H1 (cell line): ENCODE results near the gene CD53. TPM values are rescaled to one million over a fixed set of nuclear protein-coding genes. Genes with fewer than 3 reads are reported as not detected.

ENCODE experiments used
- CTCF ChIA-PET: fragments of 300-600 bp; sonication (Branson Sonifier 250); formaldehyde crosslinking; loops from one replicate; lab custom pipeline; 2021; ENCODE audit not compliant: partially characterized antibody; lab: Charles Lee
- POLR2A ChIA-PET: fragments of 300-600 bp; sonication (Branson Sonifier 250); formaldehyde crosslinking; loops from one replicate; lab custom pipeline; 2021; ENCODE audit warnings: inconsistent platforms; ENCODE audit not compliant: partially characterized antibody; lab: Charles Lee
- DNase-seq, 2 experiments: peaks; one replicate each; pipeline versions ENCODE4 v3.0.0 to v3.0.0-alpha.2; 2010 to 2022; ENCODE audit warnings: low spot score in 2 of 2, low read depth in 1 of 2, mixed read lengths in 1 of 2
- FAIRE-seq: peaks from 2 replicates; lab custom pipeline; 2011; peaks lifted over from hg19 to GRCh38; lab: Jason Lieb, UNC
- H2AFZ ChIP-seq: 2 replicates; pipeline ENCODE4 v1.8.1; 2012; ENCODE audit warnings: low read length, inconsistent platforms
- H2AK5ac ChIP-seq: 2 replicates; pipeline ENCODE4 v1.6.1; 2013; ENCODE audit warnings: low read depth, low read length
- H2BK120ac ChIP-seq: replicated peaks from 2 replicates; pipeline ENCODE3; 2013; ENCODE audit warnings: low read depth, low read length, inconsistent platforms
- H2BK12ac ChIP-seq: 2 replicates; pipeline ENCODE4 v1.6.1; 2013; ENCODE audit warnings: low read depth, low read length
- H2BK15ac ChIP-seq: 2 replicates; pipeline ENCODE4 v1.6.1; 2013; ENCODE audit warnings: low read length
- H2BK20ac ChIP-seq: 2 replicates; pipeline ENCODE4 v1.6.1; 2013; ENCODE audit warnings: low read length
- H2BK5ac ChIP-seq: 2 replicates; pipeline ENCODE4 v1.6.1; 2013; ENCODE audit warnings: low read depth, low read length
- H3K14ac ChIP-seq: 2 replicates; pipeline ENCODE4 v1.6.1; 2013; ENCODE audit warnings: inconsistent platforms; ENCODE audit not compliant: insufficient read length
- H3K18ac ChIP-seq: 2 replicates; pipeline ENCODE4 v1.6.1; 2013; ENCODE audit warnings: low read length; ENCODE audit errors: extremely low read depth
- H3K23ac ChIP-seq: 2 replicates; pipeline ENCODE4 v1.6.1; 2013; ENCODE audit warnings: inconsistent platforms; ENCODE audit not compliant: insufficient read length
- H3K23me2 ChIP-seq: 2 replicates; pipeline ENCODE4 v1.6.1; 2013; ENCODE audit warnings: low read depth, low read length
- H3K27ac ChIP-seq: 2 replicates; pipeline ENCODE4 v1.6.1; 2011; ENCODE audit warnings: low read depth, low read length, inconsistent platforms
- H3K27me3 ChIP-seq, 4 experiments: replicated peaks in 1 of 4; 1 replicate in 1 of 4; 2 replicates in 3 of 4; pipeline versions ENCODE4 v1.6.1 to v1.8.1; 2011 to 2013; ENCODE audit warnings: low read length in 3 of 4, mild to moderate bottlenecking in 3 of 4, inconsistent platforms in 2 of 4, mixed read lengths in 2 of 4, moderate library complexity in 1 of 4; ENCODE audit not compliant: control insufficient read depth in 3 of 4, insufficient read depth in 3 of 4; ENCODE audit errors: extremely low read depth in 1 of 4
- H3K36me3 ChIP-seq, 4 experiments: 2 replicates each; pipeline versions ENCODE4 v1.6.1 to v1.8.1; 2011 to 2013; ENCODE audit warnings: mild to moderate bottlenecking in 4 of 4, low read length in 3 of 4, moderate library complexity in 2 of 4, control low read depth in 1 of 4, inconsistent platforms in 1 of 4; ENCODE audit not compliant: insufficient read depth in 4 of 4, control insufficient read depth in 2 of 4
- H3K4ac ChIP-seq: replicated peaks from 2 replicates; pipeline ENCODE3; 2013; ENCODE audit warnings: low read length, low read depth, mixed read lengths, inconsistent platforms; ENCODE audit not compliant: insufficient read length
- H3K4me1 ChIP-seq, 4 experiments: replicated peaks in 1 of 4; 1 replicate in 1 of 4; 2 replicates in 3 of 4; pipeline versions ENCODE4 v1.6.1 to v1.8.1; 2011 to 2013; ENCODE audit warnings: low read length in 3 of 4, inconsistent platforms in 2 of 4, mixed read lengths in 1 of 4; ENCODE audit not compliant: insufficient read depth in 4 of 4, control insufficient read depth in 3 of 4
- H3K4me2 ChIP-seq, 2 experiments: 2 replicates each; pipeline versions ENCODE4 v1.6.1 to v1.8.1; 2011 to 2013; ENCODE audit warnings: low read depth in 2 of 2, low read length in 2 of 2, control low read depth in 1 of 2, inconsistent platforms in 1 of 2, mild to moderate bottlenecking in 1 of 2; ENCODE audit not compliant: insufficient read depth in 1 of 2
- H3K4me3 ChIP-seq, 4 experiments: fragments of 200-600, 300-600 bp in 1 of 4; sonication (generic), shearing (Covaris generic), sonication (Bioruptor Twin) in 1 of 4; 2 replicates each; pipeline versions ENCODE4 v1.5.1 to v1.8.1; 2011 to 2016; ENCODE audit warnings: low read length in 4 of 4, low read depth in 3 of 4, control low read depth in 2 of 4, inconsistent platforms in 2 of 4, mild to moderate bottlenecking in 2 of 4, mixed read lengths in 1 of 4, moderate library complexity in 1 of 4; ENCODE audit not compliant: insufficient read depth in 2 of 4; ENCODE audit errors: extremely low read depth in 1 of 4
- H3K56ac ChIP-seq: replicated peaks from 2 replicates; pipeline ENCODE3; 2013; ENCODE audit warnings: low read depth, mild to moderate bottlenecking, mixed read lengths, low read length, inconsistent platforms; ENCODE audit not compliant: insufficient read length
- H3K79me1 ChIP-seq: 2 replicates; pipeline ENCODE4 v1.6.1; 2013; ENCODE audit warnings: low read depth, low read length, control low read depth
- H3K79me2 ChIP-seq, 2 experiments: 2 replicates each; pipeline versions ENCODE4 v1.6.1 to v1.8.1; 2012 to 2013; ENCODE audit warnings: low read length in 2 of 2, mild to moderate bottlenecking in 2 of 2, inconsistent platforms in 1 of 2; ENCODE audit not compliant: insufficient read depth in 2 of 2, control insufficient read depth in 1 of 2
- H3K9ac ChIP-seq, 4 experiments: replicated peaks in 1 of 4; 1 replicate in 1 of 4; 2 replicates in 3 of 4; pipeline versions ENCODE4 v1.6.1 to v1.8.1; 2011 to 2013; ENCODE audit warnings: low read depth in 3 of 4, low read length in 3 of 4, control low read depth in 2 of 4, mild to moderate bottlenecking in 2 of 4, moderate library complexity in 2 of 4, inconsistent platforms in 1 of 4; ENCODE audit errors: extremely low read depth in 1 of 4
- H3K9me3 ChIP-seq, 2 experiments: 2 replicates each; pipeline versions ENCODE4 v1.6.1 to v1.8.1; 2012 to 2013; ENCODE audit warnings: mild to moderate bottlenecking in 2 of 2, moderate library complexity in 2 of 2, control low read depth in 1 of 2, inconsistent platforms in 1 of 2, low read depth in 1 of 2, low read length in 1 of 2, mixed read lengths in 1 of 2; ENCODE audit not compliant: insufficient read depth in 2 of 2
- H4K20me1 ChIP-seq, 2 experiments: replicated peaks in 1 of 2; 2 replicates each; pipeline versions ENCODE3 to v1.8.1; 2011 to 2013; ENCODE audit warnings: inconsistent platforms in 2 of 2, low read length in 2 of 2, mild to moderate bottlenecking in 1 of 2; ENCODE audit not compliant: insufficient read depth in 2 of 2, control insufficient read depth in 1 of 2
- H4K5ac ChIP-seq: 2 replicates; pipeline ENCODE4 v1.6.1; 2013; ENCODE audit warnings: low read length, low read depth, mixed read lengths, inconsistent platforms; ENCODE audit not compliant: insufficient read length
- H4K8ac ChIP-seq: 2 replicates; pipeline ENCODE4 v1.8.0; 2013; ENCODE audit warnings: mild to moderate bottlenecking, moderate library complexity, low read length, inconsistent platforms; ENCODE audit not compliant: insufficient read depth; ENCODE audit errors: extremely low read depth
- H4K91ac ChIP-seq: replicated peaks from 2 replicates; pipeline ENCODE3; 2013; ENCODE audit warnings: low read length, mixed read lengths, inconsistent platforms; ENCODE audit not compliant: insufficient read length
- CHD1 ChIP-seq: IDR thresholded peaks from 2 replicates; pipeline ENCODE4 v1.6.1; 2012; ENCODE audit warnings: low read depth, low read length, improper control_type of control experiment
- HDAC6 ChIP-seq: IDR thresholded peaks from one replicate; pipeline ENCODE4 v1.7.1; 2012; ENCODE audit warnings: low read depth, mild to moderate bottlenecking, inconsistent platforms, low read length, moderate library complexity
- POLR2A ChIP-seq, 2 experiments: IDR thresholded peaks; 1 replicate in 1 of 2; 2 replicates in 1 of 2; pipeline ENCODE4 v1.6.1; 2011; ENCODE audit warnings: low read depth in 2 of 2, low read length in 2 of 2, mild to moderate bottlenecking in 2 of 2; ENCODE audit errors: control extremely low read depth in 1 of 2
- RAD21 ChIP-seq, 2 experiments: IDR thresholded peaks in 1 of 2; conservative IDR thresholded peaks in 1 of 2; 2 replicates each; pipeline ENCODE4 v1.6.1; 2011; ENCODE audit warnings: low read depth in 2 of 2, low read length in 2 of 2, improper control_type of control experiment in 1 of 2, inconsistent platforms in 1 of 2, mild to moderate bottlenecking in 1 of 2, moderate library complexity in 1 of 2
- SP4 ChIP-seq: IDR thresholded peaks from 2 replicates; pipeline ENCODE4 v1.6.1; 2012; ENCODE audit warnings: low read length, inconsistent platforms
- TEAD4 ChIP-seq: IDR thresholded peaks from 2 replicates; pipeline ENCODE4 v1.6.1; 2012; ENCODE audit warnings: low read depth, low read length, inconsistent platforms, mixed read lengths
- YY1 ChIP-seq: IDR thresholded peaks from 2 replicates; pipeline ENCODE4 v1.6.1; 2011; ENCODE audit warnings: low read depth, mild to moderate bottlenecking, low read length
- ZNF274 ChIP-seq: IDR thresholded peaks from 2 replicates; pipeline ENCODE4 v1.7.0; 2012; ENCODE audit warnings: low read length, borderline replicate concordance; ENCODE audit errors: extremely low read depth
- WGBS, 2 experiments: shearing (Covaris generic) in 1 of 2; methylation state at CpG; one replicate each; pipeline versions ENCODE4 v1.1.6 to v1.1.7; 2013 to 2015; ENCODE audit warnings: low lambda C conversion rate in 2 of 2, mixed read lengths in 2 of 2, inconsistent platforms in 1 of 2, low coverage in 1 of 2, missing lambda C conversion rate in 1 of 2; ENCODE audit not compliant: insufficient replicate concordance in 2 of 2, insufficient coverage in 1 of 2, insufficient read length in 1 of 2; ENCODE audit errors: extremely low coverage in 1 of 2, missing lambda C conversion rate in 1 of 2; 5-methylcytosine and 5-hydroxymethylcytosine counted together
- polyA plus RNA-seq, 7 experiments: library from polyadenylated mRNA; depleted of rRNA in 3 of 7; stranded (reverse) in 5 of 7; unstranded in 2 of 7; fragments of >200 nt in 5 of 7; fragments of 200-250 nt in 2 of 7; gene quantifications; 1 replicate in 5 of 7; 2 replicates in 1 of 7; 4 replicates in 1 of 7; pipeline versions ENCODE4 v1.2.1 to v1.2.3, GENCODE V29; 2011 to 2013; ENCODE audit warnings: missing spikeins in 2 of 7, mixed read lengths in 2 of 7
- total RNA-seq: library from RNA; stranded (reverse); fragmentation: NEBNext Ultra II Directional; extraction: Animal tissue kit (Norgen Biotek cat#: 25700); gene quantifications from 2 replicates; pipeline ENCODE4 v1.2.1, GENCODE V29; 2021

The CD53 gene
- total and polyA plus RNA-seq, 2 of the 8 experiments (the other 6 are each of a cell fraction or from before 2014, with no cell fraction given): 0.56 to 1.0 TPM

GRCh38 chr1:110898734-110899457, 25.9 kb downstream of the CD53 start:
- Histone ChIP-seq H3K36me3 (no peaks in the 10 kb centered on the region; a peak in 1 of 8 replicates), H3K27me3 (no peaks in the 10 kb centered on the region), H3K9me3 (peaks cover 2 to 10% of the 10 kb centered on the region in 2 experiments; a peak in 2 of 4 replicates), H3K23me2 (no peaks in the 10 kb centered on the region), H2BK15ac (no peak overlapping the region), H2BK5ac (no peak overlapping the region), H4K5ac (no peak overlapping the region), H4K91ac (no peak overlapping the region), H2AK5ac (no peak overlapping the region), H3K9ac (no peak overlapping the region), H3K23ac (no peak overlapping the region), H3K79me1 (no peaks in the 10 kb centered on the region), H4K20me1 (no peaks in the 10 kb centered on the region), H2AFZ (no peak overlapping the region), H3K4me2 (no peak overlapping the region), H3K79me2 (no peaks in the 10 kb centered on the region), H3K4me1 (peaks cover 0 to 2% (median 0%) of the 10 kb centered on the region in 4 experiments; a peak in 1 of 7 replicates), H3K14ac (no peak overlapping the region), H3K4me3 (no peak overlapping the region), H4K8ac (no peak overlapping the region), H2BK20ac (no peak overlapping the region), H3K56ac (no peak overlapping the region), H2BK12ac (no peak overlapping the region), H3K18ac (no peak overlapping the region), H2BK120ac (no peak overlapping the region), H3K4ac (no peak overlapping the region), H3K27ac (no peak overlapping the region)
- DNase-seq (no peak), FAIRE-seq (no peak)
- ChIA-PET POLR2A (no interaction called here), CTCF (no interaction called here)
- TF ChIP-seq YY1 (no peak), RAD21 (IDR thresholded peaks at IDR 0.05 in 1 of 2, conservative IDR thresholded peaks at IDR 0.05 in 1 of 2; ENCODE audit: low read depth in 2 of 2, low read length in 2 of 2) (no peak), TEAD4 (no peak), SP4 (no peak), POLR2A (IDR thresholded peaks at IDR 0.05; ENCODE audit: control extremely low read depth in 1 of 2, low read depth in 2 of 2, low read length in 2 of 2) (no peak), HDAC6 (no peak), ZNF274 (no peak), CHD1 (no peak)
- WGBS, 2 experiments: 87% methylated on average over 3 of the region's 3 CpGs; no CpG with 5 or more reads in 1 of the 2 experiments
